Endothelial cell of umbilical vein (primary cell): Measurements from ENCODE around the gene MRPL58. TPM values are rescaled to one million over a fixed set of nuclear protein-coding genes. Genes with fewer than 3 reads are reported as not detected.
A peak's percentile ranks its signal among the peaks of the same experiment; 100 is the strongest.

Source experiments
- BruUV-seq: library from RNA; stranded (reverse); fragments of 400-500 nt; replicated peaks from 2 replicates; lab custom pipeline; 2021; lab: Mats Ljungman, UMichigan
- CTCF ChIA-PET: fragments of 300-600, 350-600 bp; sonication (Branson Sonifier 250); formaldehyde crosslinking; loops from one replicate; lab custom pipeline; 2021; ENCODE audit warnings: antibody characterized with exemption, inconsistent platforms; lab: Charles Lee
- POLR2A ChIA-PET: fragments of 300-600, 350-600 bp; sonication (Branson Sonifier 250); formaldehyde crosslinking; loops from one replicate; lab custom pipeline; 2021; ENCODE audit warnings: antibody characterized with exemption, inconsistent platforms; lab: Charles Lee
- DNase-seq: peaks from one replicate; pipeline ENCODE4 v3.0.0-alpha.2; 2011; ENCODE audit warnings: low read depth, low spot score
- FAIRE-seq: peaks from 2 replicates; lab custom pipeline; 2011; peaks lifted over from hg19 to GRCh38; lab: Jason Lieb, UNC
- H2AFZ ChIP-seq: 2 replicates; pipeline ENCODE4 v1.6.0; 2012; ENCODE audit warnings: low read depth, low read length, control low read depth, inconsistent platforms
- H3K27ac ChIP-seq: 2 replicates; pipeline ENCODE4 v1.5.1; 2011; ENCODE audit warnings: low read depth, mild to moderate bottlenecking, control low read depth, low read length, moderate library complexity; ENCODE audit not compliant: insufficient read depth
- H3K27me3 ChIP-seq, 2 experiments: 2 replicates each; pipeline versions ENCODE4 v1.6.0 to v1.6.1; 2011; ENCODE audit warnings: low read length in 2 of 2, mixed read lengths in 1 of 2; ENCODE audit not compliant: control insufficient read depth in 2 of 2, insufficient read depth in 2 of 2
- H3K36me3 ChIP-seq, 2 experiments: 2 replicates in 1 of 2; 3 replicates in 1 of 2; pipeline ENCODE4 v1.5.1; 2011; ENCODE audit warnings: low read length in 2 of 2, mild to moderate bottlenecking in 1 of 2, moderate library complexity in 1 of 2; ENCODE audit not compliant: control insufficient read depth in 2 of 2, insufficient read depth in 2 of 2; ENCODE audit errors: extremely low read depth in 1 of 2
- H3K4me1 ChIP-seq: 3 replicates; pipeline ENCODE4 v1.5.1; 2011; ENCODE audit warnings: mild to moderate bottlenecking, low read length; ENCODE audit not compliant: control insufficient read depth, insufficient read depth; ENCODE audit errors: extremely low read depth
- H3K4me2 ChIP-seq: 2 replicates; pipeline ENCODE4 v1.6.1; 2011; ENCODE audit warnings: low read length, control low read depth, mixed read lengths; ENCODE audit not compliant: insufficient read depth
- H3K4me3 ChIP-seq, 3 experiments: fragments of 200-600 bp in 1 of 3; sonication (generic), shearing (Covaris generic) in 1 of 3; replicated peaks in 1 of 3; 2 replicates each; pipeline ENCODE4 v1.5.1; 2011 to 2016; ENCODE audit warnings: control low read depth in 3 of 3, low read length in 3 of 3, mild to moderate bottlenecking in 2 of 3, inconsistent platforms in 1 of 3, low read depth in 1 of 3, moderate library complexity in 1 of 3; ENCODE audit not compliant: insufficient read depth in 1 of 3
- H3K79me2 ChIP-seq: 2 replicates; pipeline ENCODE4 v1.6.0; 2012; ENCODE audit warnings: low read length, inconsistent platforms; ENCODE audit not compliant: control insufficient read depth, insufficient read depth
- H3K9ac ChIP-seq: replicated peaks from 2 replicates; pipeline ENCODE3; 2011; ENCODE audit warnings: low read length, control low read depth; ENCODE audit not compliant: insufficient read depth; ENCODE audit errors: extremely low read depth
- H3K9me1 ChIP-seq: replicated peaks from 3 replicates; pipeline ENCODE4 v1.6.0; 2011; ENCODE audit warnings: mild to moderate bottlenecking, low read length; ENCODE audit not compliant: control insufficient read depth, insufficient read depth; ENCODE audit errors: extremely low read depth
- H3K9me3 ChIP-seq: replicated peaks from 2 replicates; pipeline ENCODE4 v1.5.1; 2012; ENCODE audit warnings: low read length, inconsistent platforms; ENCODE audit not compliant: control insufficient read depth, insufficient read depth
- H4K20me1 ChIP-seq: replicated peaks from 2 replicates; pipeline ENCODE3; 2011; ENCODE audit warnings: mild to moderate bottlenecking, low read length; ENCODE audit not compliant: control insufficient read depth, insufficient read depth; ENCODE audit errors: extremely low read depth
- CTCF ChIP-seq, 2 donors: IDR thresholded peaks; 1 replicate in 1 of 2; 2 replicates in 1 of 2; pipeline ENCODE4 v1.5.1; 2011; ENCODE audit warnings: low read length in 2 of 2, mild to moderate bottlenecking in 2 of 2, moderate library complexity in 2 of 2, control low read depth in 1 of 2, inconsistent platforms in 1 of 2, low read depth in 1 of 2; ENCODE audit not compliant: insufficient read depth in 1 of 2; ENCODE audit errors: extremely low read depth in 1 of 2
- EZH2 ChIP-seq: IDR thresholded peaks from 2 replicates; pipeline ENCODE4 v1.6.1; 2012; ENCODE audit warnings: borderline replicate concordance, low read depth, mild to moderate bottlenecking, moderate library complexity, low read length, inconsistent platforms; ENCODE audit not compliant: severe bottlenecking
- FOS ChIP-seq: IDR thresholded peaks from 2 replicates; pipeline ENCODE4 v1.6.1; 2011; ENCODE audit warnings: mild to moderate bottlenecking, low read length, moderate library complexity, borderline replicate concordance; ENCODE audit not compliant: insufficient read depth
- GATA2 ChIP-seq: IDR thresholded peaks from 2 replicates; pipeline ENCODE4 v1.7.0; 2011; ENCODE audit warnings: low read depth, mild to moderate bottlenecking, moderate library complexity, mixed read lengths, low read length; ENCODE audit not compliant: insufficient read length, insufficient read depth
- JUN ChIP-seq: IDR thresholded peaks from 2 replicates; pipeline ENCODE4 v1.6.1; 2011; ENCODE audit warnings: borderline replicate concordance, low read depth; ENCODE audit not compliant: insufficient read length, insufficient read depth
- MAX ChIP-seq: IDR thresholded peaks from 2 replicates; pipeline ENCODE4 v1.6.1; 2011; ENCODE audit not compliant: insufficient read depth, insufficient read length
- MYC ChIP-seq: IDR thresholded peaks from one replicate; pipeline ENCODE4 v1.6.1; 2011; ENCODE audit warnings: mild to moderate bottlenecking, low read depth, low read length
- POLR2A ChIP-seq: IDR thresholded peaks from 2 replicates; pipeline ENCODE4 v1.6.1; 2012; ENCODE audit warnings: low read depth, mild to moderate bottlenecking, control low read depth, low read length
- POLR2AphosphoS5 ChIP-seq: IDR thresholded peaks from 2 replicates; pipeline ENCODE4 v1.6.1; 2012; ENCODE audit warnings: low read depth, mild to moderate bottlenecking, control low read depth, low read length, moderate library complexity; ENCODE audit not compliant: insufficient read depth
- dilution Hi-C: fragments of 300-500 bp; cut with MboI; formaldehyde crosslinking; loops from one replicate; pipeline ENCODE4 v1.15.0; 2019; ENCODE audit warnings: low sequenced_read_pairs; ENCODE audit not compliant: extremely low pct_ligation_motif_present
- intact Hi-C: fragments of 100-400 bp; cut with micrococcal nuclease; formaldehyde crosslinking; loops from one replicate; pipeline ENCODE4 v1.10.0; 2022
- polyA plus RNA-seq, 4 experiments: library from polyadenylated mRNA; depleted of rRNA in 3 of 4; stranded (reverse) in 3 of 4; unstranded in 1 of 4; fragments of >200 nt; gene quantifications; 2 replicates each; pipeline versions ENCODE4 v1.2.1 to v1.2.3, GENCODE V29; 2011 to 2012; ENCODE audit warnings: missing spikeins in 1 of 4
- total RNA-seq: library from RNA; stranded (reverse); gene quantifications from 2 replicates; pipeline ENCODE4 v1.2.3, GENCODE V29; 2021

The MRPL58 gene
- total and polyA plus RNA-seq, 2 donors (not counting 3 experiments of a cell fraction or from before 2014, with no cell fraction given): 38.0 to 43.7 TPM

DNA sequence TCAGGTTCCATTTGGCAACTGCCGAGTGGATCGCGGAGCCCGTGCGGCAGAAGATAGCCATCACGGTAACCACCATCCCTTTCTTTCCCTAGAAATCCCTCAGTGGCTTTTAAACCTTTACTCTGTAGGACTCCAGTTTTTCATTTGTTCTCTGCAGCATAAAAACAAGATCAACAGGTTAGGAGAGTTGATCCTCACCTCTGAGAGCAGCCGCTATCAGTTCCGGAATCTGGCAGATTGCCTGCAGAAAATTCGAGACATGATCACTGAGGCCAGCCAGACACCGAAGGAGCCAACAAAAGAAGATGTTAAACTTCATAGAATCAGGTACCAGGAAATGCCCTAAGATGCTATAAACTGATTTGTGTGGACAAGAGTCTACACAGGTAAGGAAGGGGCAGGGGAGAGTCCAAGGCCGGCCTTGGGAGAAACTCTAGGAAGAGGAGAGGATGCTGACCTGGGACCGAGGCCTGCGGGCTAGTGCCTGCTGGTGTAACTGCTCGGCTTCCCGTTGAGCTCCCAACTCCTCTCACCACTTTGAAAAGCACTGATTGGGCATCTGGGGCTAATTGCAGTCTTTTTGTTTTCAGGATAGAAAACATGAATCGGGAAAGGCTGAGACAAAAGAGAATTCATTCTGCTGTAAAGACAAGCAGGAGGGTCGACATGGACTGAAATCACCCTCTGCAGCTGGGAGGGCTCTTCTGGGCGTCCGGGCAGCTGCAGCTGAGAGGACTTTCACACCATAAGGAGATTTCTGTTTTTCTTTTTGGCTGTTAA lies 8.1 kb downstream of the MRPL58 start:
- intact Hi-C loops (no loop called here), dilution Hi-C loops (no loop called here)
- Histone ChIP-seq H4K20me1 (no peaks in the 10 kb centered on the region), H3K36me3 (peaks cover 5 to 25% of the 10 kb centered on the region in 2 experiments), H3K4me1 (no peaks in the 10 kb centered on the region), H3K9ac (no peak overlapping the region), H3K27ac (no peak overlapping the region), H2AFZ (no peak overlapping the region), H3K27me3 (no peaks in the 10 kb centered on the region), H3K4me3 (no peak overlapping the region), H3K9me1 (no peaks in the 10 kb centered on the region), H3K4me2 (no peak overlapping the region), H3K9me3 (no peaks in the 10 kb centered on the region), H3K79me2 (no peaks in the 10 kb centered on the region)
- TF ChIP-seq JUN: no peak
- no peak for TF ChIP-seq POLR2AphosphoS5
- no peak for TF ChIP-seq GATA2
- no peak for TF ChIP-seq MYC
- no peak for TF ChIP-seq EZH2
- no peak for TF ChIP-seq MAX
- no peak for TF ChIP-seq CTCF (IDR thresholded peaks at IDR 0.05; ENCODE audit: extremely low read depth in 1 of 2, insufficient read depth in 1 of 2, low read depth in 1 of 2, low read length in 2 of 2)
- no peak for TF ChIP-seq POLR2A
- TF ChIP-seq FOS: no peak
- FAIRE-seq (no peak), DNase-seq (no peak)
- TSS peak; percentile 45 for BruUV-seq
- POLR2A ChIA-PET: interaction anchor here (0.6 kb wide), 1 partner anchor 35 kb away, joined by 5 read pairs; no protein-coding TSS in a partner anchor
- CTCF ChIA-PET: interaction anchor here (1.9 to 2.1 kb wide), 2 partner anchors 8 to 59 kb away, joined by 8 to 9 read pairs; partner anchors contain the start of gene MRPL58
